Measurements from ENCODE around the gene HIP1. TPM values are rescaled to one million over a fixed set of nuclear protein-coding genes. Genes with fewer than 3 reads are reported as not detected.

Gene HIP1
- total RNA-seq, 1 donor from 2014 or later: 7.9 TPM

DNA sequence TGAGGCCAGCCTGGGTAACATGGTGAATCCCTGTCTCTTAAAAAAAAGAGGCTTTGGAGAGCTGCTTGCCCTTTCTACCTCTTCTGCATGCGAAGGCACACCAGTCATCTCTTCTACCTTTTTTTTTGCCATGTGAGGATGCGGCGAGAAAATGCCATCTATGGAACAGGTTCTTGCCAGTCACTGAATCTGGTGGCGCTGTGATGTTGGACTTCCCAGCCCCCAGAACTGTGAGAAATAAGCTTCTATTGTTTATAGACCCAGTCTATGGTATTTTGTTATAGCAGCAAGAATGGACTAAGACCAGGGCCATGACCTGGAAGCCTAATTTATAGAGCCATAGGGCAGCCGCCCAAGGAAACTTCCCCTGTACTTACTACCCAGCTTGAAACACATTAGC lies 112.9 kb downstream of the HIP1 start:
- H3K36me3 Mint-ChIP-seq (ENCODE audit: low read depth): peaks cover 6% of the 10 kb centered on the region
- H3K27ac Mint-ChIP-seq: no peak overlapping the region
- ATAC-seq (ENCODE audit: low read depth) (no peak), DNase-seq (no peak)
- ChIA-PET CTCF (no interaction called here), POLR2A (no interaction called here)
- peaks cover 8% of the 10 kb centered on the region for H3K9me3 Mint-ChIP-seq
- intact Hi-C loops (cut with micrococcal nuclease): no loop called here
- H3K27me3 Mint-ChIP-seq: no peaks in the 10 kb centered on the region
- H3K4me1 Mint-ChIP-seq: peaks cover 31% of the 10 kb centered on the region
- no peak overlapping the region for H3K4me3 Mint-ChIP-seq
- TF ChIP-seq, protein P1, sequence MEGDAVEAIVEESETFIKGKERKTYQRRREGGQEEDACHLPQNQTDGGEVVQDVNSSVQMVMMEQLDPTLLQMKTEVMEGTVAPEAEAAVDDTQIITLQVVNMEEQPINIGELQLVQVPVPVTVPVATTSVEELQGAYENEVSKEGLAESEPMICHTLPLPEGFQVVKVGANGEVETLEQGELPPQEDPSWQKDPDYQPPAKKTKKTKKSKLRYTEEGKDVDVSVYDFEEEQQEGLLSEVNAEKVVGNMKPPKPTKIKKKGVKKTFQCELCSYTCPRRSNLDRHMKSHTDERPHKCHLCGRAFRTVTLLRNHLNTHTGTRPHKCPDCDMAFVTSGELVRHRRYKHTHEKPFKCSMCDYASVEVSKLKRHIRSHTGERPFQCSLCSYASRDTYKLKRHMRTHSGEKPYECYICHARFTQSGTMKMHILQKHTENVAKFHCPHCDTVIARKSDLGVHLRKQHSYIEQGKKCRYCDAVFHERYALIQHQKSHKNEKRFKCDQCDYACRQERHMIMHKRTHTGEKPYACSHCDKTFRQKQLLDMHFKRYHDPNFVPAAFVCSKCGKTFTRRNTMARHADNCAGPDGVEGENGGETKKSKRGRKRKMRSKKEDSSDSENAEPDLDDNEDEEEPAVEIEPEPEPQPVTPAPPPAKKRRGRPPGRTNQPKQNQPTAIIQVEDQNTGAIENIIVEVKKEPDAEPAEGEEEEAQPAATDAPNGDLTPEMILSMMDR (IDR thresholded peaks at IDR 0.05): no peak

GRCh38 chr7:75624134-75624832 lies 114.5 kb downstream of the HIP1 start:
- ChIA-PET CTCF (interaction anchor here (1.0 kb wide), 1 partner anchor 14 kb away, joined by 4 read pairs; no protein-coding TSS in a partner anchor), POLR2A (no interaction called here)
- TF ChIP-seq, protein P1 (IDR thresholded peaks at IDR 0.05): no peak
- Mint-ChIP-seq H3K36me3 (ENCODE audit: low read depth) (peaks cover 6% of the 10 kb centered on the region), H3K4me1 (peaks cover 47% of the 10 kb centered on the region), H3K9me3 (peaks cover 8% of the 10 kb centered on the region), H3K27me3 (no peaks in the 10 kb centered on the region), H3K4me3 (no peak overlapping the region), H3K27ac (peak overlapping the region; percentile 71)
- no peak for DNase-seq
- ATAC-seq (ENCODE audit: low read depth): peak; percentile 31
- intact Hi-C loops (cut with micrococcal nuclease): no loop called here

DNA sequence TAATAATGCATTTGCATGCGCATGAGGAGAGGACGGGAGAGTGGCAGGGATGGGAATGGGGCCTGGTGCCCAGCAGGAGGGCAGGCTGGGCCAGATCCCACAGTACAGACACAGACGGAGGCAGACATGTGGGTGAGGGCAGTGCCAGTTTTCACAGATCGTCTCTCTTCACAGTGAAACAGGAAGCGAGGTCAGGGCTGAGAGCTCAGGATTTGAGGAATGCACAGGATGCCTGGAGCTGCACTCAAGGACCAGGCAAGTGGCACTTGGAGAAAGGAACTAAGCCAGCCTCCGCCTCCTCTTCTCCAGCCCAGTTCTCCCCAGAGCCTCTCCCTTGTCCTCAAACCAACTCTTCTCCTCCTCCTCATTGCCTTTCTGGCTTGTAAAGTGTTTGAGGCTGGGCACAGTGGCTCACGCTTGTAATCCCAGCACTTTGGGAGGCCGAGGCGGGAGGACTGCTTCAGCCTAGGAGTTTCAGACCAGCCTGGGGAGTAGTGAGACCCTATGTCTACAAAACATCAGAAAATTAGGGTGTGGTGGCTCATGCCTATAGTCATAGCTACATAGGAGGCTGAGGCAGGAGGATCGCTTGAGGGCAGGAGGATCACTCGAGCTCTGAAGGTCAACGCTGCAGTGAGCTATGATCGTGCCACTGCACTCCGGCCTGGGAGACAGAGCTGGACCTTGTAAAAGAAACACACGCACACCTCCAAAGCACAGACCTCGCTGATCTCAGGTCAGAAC lies 115.2 kb downstream of the HIP1 start:
- POLR2A ChIA-PET: interaction anchor here (0.6 to 0.8 kb wide), 2 partner anchors 39 to 75 kb away, joined by 3 to 4 read pairs; no protein-coding TSS in a partner anchor
- Mint-ChIP-seq H3K4me1 (peaks cover 54% of the 10 kb centered on the region), H3K4me3 (no peak overlapping the region), H3K27ac (peak overlapping the region; percentile 71), H3K9me3 (peaks cover 8% of the 10 kb centered on the region), H3K36me3 (ENCODE audit: low read depth) (peaks cover 6% of the 10 kb centered on the region), H3K27me3 (no peaks in the 10 kb centered on the region)
- intact Hi-C loops (cut with micrococcal nuclease): no loop called here
- ATAC-seq (ENCODE audit: low read depth) (no peak), DNase-seq (no peak)
- TF ChIP-seq, protein P1 (IDR thresholded peaks at IDR 0.05): no peak
- CTCF ChIA-PET: no interaction called here

DNA sequence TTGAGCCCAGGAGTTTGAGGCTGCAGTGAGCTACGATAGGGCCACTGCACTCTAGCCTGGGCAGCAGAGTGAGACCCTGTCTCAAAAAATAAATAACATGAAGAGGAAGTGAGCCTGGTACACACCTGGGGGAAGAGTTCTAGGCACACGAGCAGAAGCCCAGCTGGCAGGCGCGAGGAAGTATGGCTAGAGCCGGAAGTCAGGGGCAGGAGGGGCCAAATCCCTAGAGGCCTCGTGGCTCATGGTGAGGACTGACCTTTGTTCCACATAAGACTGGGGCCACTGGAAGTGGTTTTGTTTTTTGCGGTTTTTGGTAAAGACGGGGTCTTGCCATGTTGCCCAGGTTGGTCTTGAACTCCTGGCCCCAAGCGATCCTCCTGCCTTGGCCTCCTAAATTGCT lies 117.6 kb downstream of the HIP1 start:
- no peaks in the 10 kb centered on the region for H3K36me3 Mint-ChIP-seq (ENCODE audit: low read depth)
- intact Hi-C loops (cut with micrococcal nuclease): no loop called here
- peaks cover 76% of the 10 kb centered on the region for H3K4me1 Mint-ChIP-seq
- DNase-seq (no peak), ATAC-seq (ENCODE audit: low read depth) (peak; percentile 22)
- TF ChIP-seq, protein P1 (IDR thresholded peaks at IDR 0.05): no peak
- peak overlapping the region; percentile 63 for H3K4me3 Mint-ChIP-seq
- peak overlapping the region; percentile 62 for H3K27ac Mint-ChIP-seq
- CTCF ChIA-PET: no interaction called here
- H3K9me3 Mint-ChIP-seq: peaks cover 3% of the 10 kb centered on the region
- H3K27me3 Mint-ChIP-seq: no peaks in the 10 kb centered on the region
- POLR2A ChIA-PET: interaction anchor here (1.0 kb wide), 1 partner anchor 119 kb away, joined by 3 read pairs; no protein-coding TSS in a partner anchor

DNA sequence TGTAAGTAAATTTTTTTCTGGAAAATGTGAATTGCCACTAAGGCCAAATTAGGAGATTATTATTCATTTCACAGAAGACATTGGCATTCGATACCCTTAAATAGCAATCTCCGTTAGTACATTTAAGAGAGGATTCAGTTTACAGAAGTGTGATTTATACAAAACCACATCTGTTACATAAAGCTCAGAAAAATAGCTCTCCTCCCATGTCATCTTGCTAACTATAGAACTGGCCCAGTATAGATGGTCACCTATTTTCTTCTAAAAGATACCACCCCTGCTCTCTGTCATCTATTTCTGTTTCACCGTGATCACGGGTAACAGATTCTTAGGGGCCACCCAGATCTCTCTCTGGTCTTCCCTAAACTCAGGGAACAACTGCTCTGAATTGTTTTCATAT lies 119.1 kb downstream of the HIP1 start:
- peaks cover 78% of the 10 kb centered on the region for H3K4me1 Mint-ChIP-seq
- H3K27me3 Mint-ChIP-seq: no peaks in the 10 kb centered on the region
- POLR2A ChIA-PET: interaction anchor here (0.5 to 2.2 kb wide), 2 partner anchors 120 to 1410 kb away, joined by 3 to 10 read pairs; partner anchors contain the start of genes HIP1 and LAT2
- no peak overlapping the region for H3K27ac Mint-ChIP-seq
- DNase-seq (no peak), ATAC-seq (ENCODE audit: low read depth) (no peak)
- H3K4me3 Mint-ChIP-seq: no peak overlapping the region
- intact Hi-C loops (cut with micrococcal nuclease): loop anchor here (2.0 to 5.0 kb wide), 2 partner anchors 92 to 121 kb away; no protein-coding TSS in a partner anchor
- TF ChIP-seq, protein P1 (IDR thresholded peaks at IDR 0.05): no peak
- peaks cover 3% of the 10 kb centered on the region for H3K9me3 Mint-ChIP-seq
- CTCF ChIA-PET: no interaction called here
- H3K36me3 Mint-ChIP-seq (ENCODE audit: low read depth): no peaks in the 10 kb centered on the region
